ENCODE results near the gene OR8B8. TPM values are rescaled to one million over a fixed set of nuclear protein-coding genes. Genes with fewer than 3 reads are reported as not detected.

The OR8B8 gene
- total RNA-seq, 4 donors from 2014 or later = not detected

Other genes starting within 250 kb of the OR8B8 start
- not detected for gene OR8G1, start 204.6 kb downstream of the OR8B8 start, total RNA-seq
- not detected for gene OR8G5, start 189.3 kb downstream of the OR8B8 start, total RNA-seq
- not detected for gene OR8D1, start 131.7 kb downstream of the OR8B8 start, total RNA-seq
- gene OR8D2, start 125.5 kb downstream of the OR8B8 start, total RNA-seq = not detected
- gene OR8B2, start 61.2 kb downstream of the OR8B8 start, total RNA-seq = not detected
- gene OR8B3, start 46.7 kb downstream of the OR8B8 start, total RNA-seq = not detected
- gene OR8B4, start 20.8 kb downstream of the OR8B8 start, total RNA-seq = not detected
- not detected for gene OR8B12, start 98.0 kb upstream of the OR8B8 start, total RNA-seq
- not detected for gene OR8A1, start 124.3 kb upstream of the OR8B8 start, total RNA-seq
- gene PANX3, start 165.7 kb upstream of the OR8B8 start, total RNA-seq = not detected
- 10 to 100 TPM; 28.6 to 40.7 (median 32.3) TPM for gene TBRG1, start 177.2 kb upstream of the OR8B8 start, total RNA-seq
- 10 to 100 TPM; 14.7 to 24.9 (median 20.0) TPM for gene SIAE, start 228.0 kb upstream of the OR8B8 start, total RNA-seq
- 1 to 10 TPM; 2.8 to 4.8 (median 4.3) TPM for gene SPA17, start 228.2 kb upstream of the OR8B8 start, total RNA-seq

Measured in omental fat pad (tissue), 4 donors.